Suppressor macrophage treated with lipopolysaccharide for 1 hour (primary cell): ENCODE data around the gene PRKAB1.
A peak's percentile ranks its signal among the peaks of the same experiment; 100 is the strongest.
"Not testable (repeated sequence)": the region's sequence is repeated elsewhere in the genome, so short reads cannot be mapped to it uniquely, and the experiment has no call there.

Experiments used
- DNase-seq, 3 donors: peaks; one replicate each; pipeline ENCODE4 v3.0.0-alpha.2; 2020 to 2022

The PRKAB1 gene

DNA sequence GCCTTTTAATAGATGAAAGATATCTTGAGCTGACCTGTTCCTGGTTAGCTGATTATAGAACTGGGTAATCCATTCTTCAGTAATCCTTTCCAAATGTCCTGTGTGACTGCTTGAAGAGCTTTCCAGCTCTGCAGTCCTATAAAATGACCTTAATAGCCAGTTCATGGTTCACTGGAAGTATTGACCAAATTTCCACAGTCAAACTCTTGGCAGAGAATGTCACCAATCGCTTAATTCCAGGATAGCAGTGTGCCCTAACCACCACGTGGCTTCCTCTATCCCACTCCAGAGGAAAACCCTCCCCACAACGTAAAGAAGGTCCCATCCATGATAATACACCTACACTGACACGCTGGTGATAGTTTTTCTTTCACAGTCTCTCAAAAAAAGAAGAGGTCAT lies 17.4 kb downstream of the PRKAB1 start:
- no peak for DNase-seq

DNA sequence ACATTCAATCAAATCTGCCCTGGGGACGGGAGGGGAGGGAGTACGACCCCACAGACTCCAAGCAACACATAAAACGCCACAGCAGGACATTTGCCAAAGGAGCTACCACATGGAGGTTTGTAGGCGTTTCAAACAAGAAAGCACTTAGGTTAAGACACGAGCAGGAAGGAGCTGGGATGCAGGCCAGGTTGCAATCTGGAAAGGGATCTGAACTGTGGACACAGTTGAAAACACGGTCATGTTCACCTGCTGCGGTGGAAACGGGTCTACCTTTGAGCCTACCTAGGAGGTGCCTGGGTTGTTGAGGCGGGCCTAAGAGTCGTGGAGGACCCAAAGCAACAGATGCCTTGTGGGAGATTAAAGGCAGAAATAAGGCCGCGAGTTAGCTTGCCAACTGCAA lies 18.4 kb downstream of the PRKAB1 start:
- DNase-seq: no peak

DNA sequence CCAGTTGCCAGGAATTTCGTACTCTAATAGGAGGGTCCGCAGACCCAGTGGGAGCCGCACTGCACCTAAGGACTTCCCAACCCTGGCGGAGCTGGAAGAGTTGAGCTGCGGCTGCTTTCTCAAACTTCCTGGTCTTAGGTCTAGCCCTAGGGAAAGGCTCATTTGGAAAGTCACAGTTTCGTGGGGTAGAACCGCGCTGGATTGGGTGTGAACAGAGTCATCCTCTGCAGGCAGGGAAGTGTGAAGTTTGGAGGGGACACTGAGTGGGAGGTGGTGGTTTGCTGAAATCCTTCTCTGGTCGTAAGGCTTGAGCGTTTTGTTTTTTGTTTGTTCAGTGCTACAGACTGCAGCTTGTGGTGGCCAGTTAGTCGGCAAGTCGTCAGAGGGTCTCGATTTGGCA lies 18.8 kb downstream of the PRKAB1 start:
- no peak for DNase-seq

DNA sequence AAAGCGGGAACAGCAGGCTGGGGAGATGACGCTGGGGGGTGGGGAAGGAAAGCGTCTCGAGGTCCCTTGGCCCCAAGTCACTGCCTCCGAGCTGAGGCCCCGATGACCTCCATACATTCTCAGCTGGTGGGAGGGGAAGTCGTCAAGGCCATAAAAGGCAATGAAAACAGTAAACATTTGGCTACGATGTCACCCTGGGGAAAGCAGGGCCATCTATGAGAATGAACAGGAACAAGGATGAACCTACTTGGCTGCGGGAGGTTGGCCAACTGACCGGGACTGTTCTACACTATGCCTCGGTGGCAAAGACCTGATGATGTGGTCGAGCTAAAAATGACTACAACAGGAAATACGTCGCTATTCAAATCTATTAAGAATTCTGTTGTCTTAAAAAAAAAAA lies 19.5 kb downstream of the PRKAB1 start:
- DNase-seq: no peak

DNA sequence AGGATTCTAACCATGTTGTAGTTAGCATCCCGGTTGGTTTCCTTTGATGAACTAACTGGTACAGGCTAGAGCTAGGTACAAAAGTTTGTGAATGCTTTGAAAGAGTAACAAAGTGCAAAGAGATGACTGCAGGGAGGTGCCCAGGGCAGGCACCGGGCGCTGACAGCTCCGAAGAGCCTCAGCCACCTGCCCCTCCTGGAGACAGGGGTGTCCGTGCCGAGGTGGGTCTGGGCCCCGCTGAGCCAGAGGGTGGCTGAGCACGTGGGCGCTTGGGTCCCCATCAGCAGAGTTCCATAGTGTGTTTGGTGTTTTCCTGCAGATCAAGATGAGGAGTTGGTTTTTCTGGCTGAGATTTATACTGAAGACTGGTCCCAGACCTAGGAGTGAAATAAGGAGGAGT lies 19.9 kb downstream of the PRKAB1 start:
- DNase-seq: no peak

DNA sequence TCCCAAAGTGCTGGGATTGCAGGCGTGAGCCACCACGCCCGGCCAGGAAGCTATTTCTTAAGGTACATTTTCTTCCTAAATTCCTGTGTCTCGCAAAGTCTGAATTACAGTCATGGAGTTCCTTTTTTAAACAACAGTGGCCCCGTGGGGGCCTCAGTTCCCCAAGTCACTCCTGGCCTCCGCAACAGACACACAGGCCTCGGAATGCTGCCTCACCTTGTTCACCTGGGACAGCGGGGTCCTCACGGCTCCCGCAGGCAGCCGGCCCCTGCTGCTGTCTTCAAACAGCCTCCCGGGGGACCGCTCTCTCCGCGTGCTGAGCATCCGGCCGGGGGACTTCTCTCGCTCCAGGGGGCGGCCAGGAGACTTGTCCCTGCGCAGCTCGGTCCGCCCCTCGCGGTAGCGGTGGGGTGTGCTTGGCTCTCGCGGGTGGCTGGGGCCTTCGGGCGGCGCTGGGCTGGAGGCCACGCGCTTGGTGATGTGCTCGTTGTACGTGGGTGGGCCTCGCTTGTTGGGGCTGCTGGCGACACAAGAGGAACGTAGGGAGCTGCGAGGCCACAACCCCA lies 22.1 kb downstream of the PRKAB1 start:
- no peak for DNase-seq

DNA sequence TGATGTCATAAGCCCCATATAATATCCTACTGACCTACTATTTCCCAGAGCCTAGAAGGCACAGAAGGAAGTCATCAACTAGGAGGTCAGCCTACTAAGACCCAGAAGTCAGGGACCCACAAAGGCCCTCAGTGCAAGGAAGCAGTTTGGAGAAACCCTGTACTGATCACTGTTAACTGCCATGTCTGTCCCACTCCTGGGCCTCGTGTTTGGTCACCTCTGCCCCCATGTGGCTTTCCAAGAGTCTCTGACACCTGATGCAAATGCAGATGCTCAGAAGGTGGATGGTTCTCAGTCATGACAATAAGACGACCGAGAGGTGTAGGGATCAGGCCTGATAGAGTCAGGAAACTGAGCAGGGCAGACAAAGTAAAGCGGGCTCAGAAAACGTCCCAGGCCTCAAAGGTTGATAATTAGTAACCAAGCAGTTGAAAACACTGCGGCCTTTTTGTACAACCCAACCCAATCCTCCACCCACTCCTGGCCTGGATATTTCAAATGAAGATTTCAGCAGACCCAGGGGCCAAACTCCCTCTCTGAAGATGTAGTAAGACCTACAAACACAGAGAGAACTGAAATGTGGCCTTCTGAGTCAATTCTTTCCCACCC lies 23.4 kb downstream of the PRKAB1 start:
- no peak for DNase-seq

DNA sequence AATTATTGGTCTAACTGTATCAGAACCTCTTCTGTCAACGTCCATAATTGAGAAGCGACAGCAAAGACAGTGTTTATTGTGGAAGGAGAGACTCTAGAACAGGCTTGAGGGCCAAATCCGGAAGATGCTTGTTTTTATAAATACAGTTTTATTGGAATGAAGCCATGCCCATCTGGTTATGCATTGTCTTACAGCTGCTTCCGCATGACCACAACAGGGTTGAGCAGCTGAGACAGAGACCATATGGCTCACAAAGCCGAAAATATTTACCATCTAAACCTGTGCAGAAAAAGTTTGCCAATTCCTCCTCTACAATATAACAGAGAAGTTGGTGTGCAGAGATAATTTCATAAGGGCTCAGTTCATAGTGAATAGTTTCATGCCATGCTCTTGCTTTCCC lies 24.5 kb downstream of the PRKAB1 start:
- no peak for DNase-seq

DNA sequence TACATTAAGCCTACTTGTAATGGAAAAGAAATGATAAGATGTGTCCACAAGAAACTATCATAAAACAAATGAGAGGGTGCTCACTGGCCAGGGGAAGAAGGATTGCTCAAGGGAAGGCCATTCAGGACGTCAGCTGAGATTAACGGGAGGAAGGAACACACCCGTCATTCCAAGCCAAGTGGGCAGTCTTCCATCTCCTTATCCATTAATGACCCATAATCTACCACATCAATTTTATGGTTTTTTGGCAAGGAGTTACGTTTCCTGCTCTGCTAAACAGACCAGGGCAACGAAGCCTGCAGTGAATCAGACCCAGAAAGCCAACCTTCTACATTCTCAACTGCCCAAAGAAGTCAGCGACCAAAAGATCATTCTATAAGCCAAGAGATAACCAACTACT lies 25.1 kb downstream of the PRKAB1 start:
- DNase-seq: no peak

DNA sequence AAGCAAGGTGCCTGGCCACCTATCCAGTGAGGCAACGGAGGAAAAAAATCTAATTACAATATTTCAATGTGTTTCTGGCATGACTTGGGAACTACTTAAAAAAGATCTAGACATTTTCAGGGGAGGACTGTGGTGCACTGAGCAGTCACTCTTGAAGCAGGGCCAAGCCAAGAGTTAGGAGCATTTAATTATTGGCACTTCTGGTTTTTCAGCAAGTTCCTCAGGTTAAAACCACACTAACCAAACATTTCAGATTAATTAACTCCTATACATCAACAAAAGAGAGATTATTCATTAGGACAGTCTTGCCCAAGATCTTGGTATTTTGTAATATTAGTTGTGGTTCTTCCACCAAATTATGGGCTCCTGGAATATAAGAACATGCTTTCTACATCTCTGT lies 25.6 kb downstream of the PRKAB1 start:
- DNase-seq: no peak

DNA sequence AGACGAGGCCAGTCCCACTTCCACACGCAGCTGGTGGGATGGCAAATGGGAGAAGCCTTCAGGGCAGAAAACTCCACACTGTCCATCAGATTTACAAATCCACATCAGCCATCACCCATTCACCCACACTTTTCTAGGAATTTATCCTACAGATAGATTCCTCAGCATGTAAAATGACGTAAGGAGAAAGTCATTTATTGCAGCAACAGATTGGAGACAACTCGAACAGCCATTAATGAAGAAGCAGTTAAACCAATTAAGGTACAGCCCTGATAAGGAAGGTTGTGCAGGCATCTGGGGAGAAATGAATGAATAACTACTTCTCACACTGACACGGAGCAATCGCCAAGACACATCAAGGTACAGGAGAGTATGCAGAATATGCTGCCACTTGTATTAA lies 26.2 kb downstream of the PRKAB1 start:
- DNase-seq: no peak

DNA sequence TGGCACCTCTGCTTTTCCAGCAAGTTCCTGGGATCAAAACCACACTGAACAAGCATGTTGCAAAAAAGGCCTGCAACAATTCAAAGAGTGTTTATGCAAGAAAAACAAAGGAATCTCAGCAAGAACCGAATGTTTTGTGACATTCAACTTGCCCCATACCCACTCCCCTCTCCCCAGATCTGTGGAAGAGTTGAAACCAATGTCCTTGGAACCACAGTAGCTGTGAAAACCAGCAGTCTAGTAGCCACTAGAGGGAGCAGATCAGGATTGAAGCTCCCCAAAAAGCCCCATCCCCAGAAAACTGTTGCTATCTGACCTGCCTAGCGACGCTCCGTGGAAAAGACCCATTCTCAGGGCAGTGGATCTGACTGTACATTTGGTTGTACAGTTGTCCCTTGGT lies 27.1 kb downstream of the PRKAB1 start:
- peak; percentile 9 to 25 (median 25) for DNase-seq

DNA sequence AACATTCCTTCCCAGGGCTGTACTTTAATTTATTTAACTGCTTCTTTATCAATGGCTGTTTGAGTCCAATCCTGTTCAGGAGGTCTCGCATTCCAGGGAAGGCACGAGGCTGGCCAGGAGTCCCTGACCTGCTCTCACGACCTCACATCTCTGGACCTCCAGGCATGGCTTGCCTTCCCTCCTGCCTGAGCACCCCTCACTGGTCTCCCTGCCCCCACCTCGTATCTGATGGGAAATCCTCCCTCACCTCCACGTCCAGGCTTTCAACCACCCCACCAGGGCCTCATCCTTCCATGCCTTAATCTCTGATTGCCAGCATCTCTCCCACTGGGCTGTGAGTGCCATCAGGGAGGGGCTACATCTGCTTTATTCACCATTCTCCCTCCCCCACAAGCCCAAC lies 29.0 kb downstream of the PRKAB1 start:
- DNase-seq: no peak

DNA sequence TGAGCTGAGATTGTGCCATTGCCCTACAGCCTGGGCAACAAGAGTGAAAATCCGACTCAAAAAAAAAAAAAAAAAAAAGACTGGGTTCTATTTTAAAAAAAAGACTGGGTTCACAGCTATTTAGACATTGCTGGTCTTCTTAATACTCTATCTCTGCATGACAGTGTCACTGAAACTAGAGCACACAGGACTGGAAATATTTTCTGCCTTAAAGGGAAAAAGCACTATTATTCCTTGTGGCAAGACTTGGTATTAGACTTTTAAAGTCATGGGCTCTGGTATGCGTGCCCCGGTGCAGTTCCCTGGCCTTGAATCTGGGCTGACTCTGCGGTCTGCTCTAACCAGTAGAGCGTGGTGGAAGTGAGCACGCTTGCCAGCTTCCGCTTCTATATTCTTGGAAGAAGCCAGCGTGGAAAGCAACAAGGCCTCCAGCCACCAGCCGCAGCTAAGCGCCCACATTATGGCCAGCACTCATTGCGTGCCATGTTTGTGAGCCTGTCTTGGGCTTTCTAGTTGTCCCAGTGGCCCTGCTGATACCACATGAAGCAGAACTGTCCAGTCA lies 31.3 kb downstream of the PRKAB1 start:
- DNase-seq: no peak

DNA sequence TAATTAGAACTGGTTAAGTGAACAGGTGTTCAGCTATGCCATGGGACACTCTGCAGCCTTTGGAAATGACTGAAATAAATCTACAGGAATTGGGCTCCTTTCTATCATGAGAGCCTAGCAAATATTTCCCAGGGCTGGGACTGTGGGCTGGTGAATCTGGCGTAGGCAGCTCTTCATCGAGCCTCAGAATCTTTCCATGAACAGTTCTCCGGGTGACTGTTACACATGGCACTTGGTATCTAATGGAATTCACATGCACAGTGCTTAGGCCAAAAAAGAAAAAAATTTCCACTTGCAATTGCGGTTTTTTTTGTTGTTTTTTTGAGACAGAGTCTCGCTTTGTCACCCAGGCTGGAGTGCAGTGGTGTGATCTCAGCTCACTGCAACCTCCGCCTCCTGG lies 32.1 kb downstream of the PRKAB1 start:
- no peak for DNase-seq

DNA sequence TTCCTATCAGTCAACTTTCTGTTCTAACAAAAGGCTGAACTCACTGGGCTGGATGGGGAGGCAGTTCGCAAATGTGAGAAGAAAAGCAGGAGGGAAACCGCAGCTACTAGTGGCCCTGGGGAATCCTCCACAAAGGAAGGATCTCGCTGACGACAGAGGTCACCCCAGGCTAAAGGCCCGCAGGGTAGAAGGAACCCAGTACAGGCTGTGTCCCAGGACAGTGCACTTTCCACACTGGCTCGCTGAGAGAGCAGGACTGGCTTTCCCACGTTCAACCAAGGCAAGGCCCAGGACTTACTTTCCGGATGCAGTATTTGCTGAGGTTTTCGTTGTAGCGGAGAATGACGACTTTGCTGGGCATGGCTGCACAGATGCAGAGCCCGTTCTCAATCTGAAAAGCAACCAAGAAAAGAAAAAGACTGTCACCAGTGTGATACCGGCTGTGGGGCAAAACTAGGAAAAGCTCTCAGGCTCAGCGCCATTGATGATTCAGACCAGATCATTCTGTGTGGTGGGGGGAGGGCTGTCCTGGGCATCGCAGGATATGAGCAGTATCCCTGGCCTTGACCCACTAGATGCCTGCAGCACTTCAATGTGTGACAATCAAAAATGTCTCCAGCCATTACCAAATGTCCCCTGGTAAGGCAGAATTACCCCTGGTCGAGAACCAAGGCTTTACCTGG lies 36.3 kb downstream of the PRKAB1 start:
- no peak for DNase-seq

DNA sequence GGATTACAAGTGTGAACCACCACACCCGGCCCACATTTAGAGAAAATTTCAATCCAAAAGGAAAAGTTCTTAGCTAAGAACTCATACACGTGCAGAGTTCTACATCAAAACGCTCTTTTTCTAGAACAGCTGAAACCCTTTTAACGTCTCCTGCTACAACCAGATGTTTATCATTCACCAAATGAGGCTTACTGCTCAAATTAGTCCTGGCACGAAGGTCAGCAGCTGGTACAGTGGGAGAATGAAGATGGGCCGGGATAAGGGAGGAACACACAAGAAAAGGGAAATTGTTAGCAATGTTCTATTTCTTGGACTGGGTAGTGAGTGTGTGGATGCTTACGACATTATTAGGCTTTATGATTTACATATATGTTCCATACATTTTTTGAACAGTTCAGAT lies 37.2 kb downstream of the PRKAB1 start:
- no peak for DNase-seq

DNA sequence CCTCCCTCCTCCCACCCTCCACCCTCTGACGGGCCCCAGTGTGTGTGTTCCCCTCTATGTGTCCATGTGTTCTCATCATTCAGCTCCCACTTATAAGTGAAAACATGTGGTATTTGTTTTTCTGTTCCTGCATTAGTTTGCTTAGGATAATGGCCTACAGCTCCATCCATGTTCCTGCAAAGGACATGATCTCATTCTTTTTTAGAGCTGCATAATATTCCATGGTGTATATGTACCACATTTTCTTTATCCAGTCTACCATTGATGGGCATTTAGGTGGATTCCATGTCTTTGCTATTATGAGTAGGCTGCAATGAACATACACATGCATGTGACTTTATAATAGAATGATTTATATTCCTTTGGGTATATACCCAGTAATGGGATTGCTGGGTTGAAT lies 38.5 kb downstream of the PRKAB1 start:
- DNase-seq: not testable (repeated sequence)

DNA sequence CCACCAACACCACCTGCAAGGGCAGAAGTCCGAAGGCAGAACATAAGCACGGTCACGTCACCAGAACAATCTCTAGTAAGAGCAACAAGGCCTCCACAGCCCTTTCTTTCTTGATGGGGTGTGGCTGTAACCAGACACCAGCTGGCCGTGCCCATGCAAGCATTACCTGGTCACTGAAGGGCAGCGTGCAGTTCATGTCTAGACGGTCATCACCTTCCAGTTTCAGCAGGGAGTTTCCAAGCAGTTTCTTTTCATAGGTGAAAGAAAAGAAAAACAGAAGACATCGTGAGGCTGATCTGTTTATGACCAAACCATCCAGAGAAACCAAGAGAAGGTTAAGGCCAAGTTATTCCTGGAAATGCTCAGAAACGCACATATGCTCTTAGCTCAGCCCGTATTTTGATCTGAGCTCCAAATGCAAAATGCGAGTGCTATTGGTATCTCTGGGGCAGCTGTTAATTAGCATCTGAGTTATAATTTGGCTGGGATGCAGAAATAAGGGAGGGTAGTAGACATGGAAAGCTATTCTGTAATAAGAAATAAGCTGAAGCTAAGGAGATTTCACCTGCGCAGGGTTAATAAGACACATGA lies 42.5 kb downstream of the PRKAB1 start:
- no peak for DNase-seq

DNA sequence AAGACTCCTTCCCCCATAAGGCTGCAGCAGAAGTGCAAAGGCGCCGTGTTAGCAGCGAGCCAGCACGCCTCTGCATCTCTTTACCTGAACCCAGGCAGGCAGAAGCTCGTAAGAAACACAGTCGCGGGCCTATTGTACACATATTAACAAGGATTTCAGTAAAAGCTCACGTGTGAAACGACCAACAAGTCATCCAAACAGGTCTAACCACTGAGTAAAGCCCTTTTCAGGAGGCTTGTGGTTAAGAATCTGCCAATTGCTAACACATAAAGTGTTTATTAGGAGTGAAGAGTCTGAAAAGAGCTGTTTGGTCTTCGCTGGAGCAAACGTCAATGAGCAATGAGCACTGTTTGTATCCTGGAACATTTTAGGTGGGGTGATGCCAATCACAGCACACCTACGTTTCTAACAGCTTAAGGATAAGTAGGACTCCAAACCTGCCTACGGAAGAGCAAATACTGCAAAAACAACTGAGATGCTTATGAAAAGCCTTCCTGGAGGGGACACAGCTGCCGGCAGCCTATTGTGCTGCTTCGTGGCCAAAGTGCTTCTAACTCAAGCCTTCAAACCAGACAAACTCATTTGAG lies 43.1 kb downstream of the PRKAB1 start:
- no peak for DNase-seq

DNA sequence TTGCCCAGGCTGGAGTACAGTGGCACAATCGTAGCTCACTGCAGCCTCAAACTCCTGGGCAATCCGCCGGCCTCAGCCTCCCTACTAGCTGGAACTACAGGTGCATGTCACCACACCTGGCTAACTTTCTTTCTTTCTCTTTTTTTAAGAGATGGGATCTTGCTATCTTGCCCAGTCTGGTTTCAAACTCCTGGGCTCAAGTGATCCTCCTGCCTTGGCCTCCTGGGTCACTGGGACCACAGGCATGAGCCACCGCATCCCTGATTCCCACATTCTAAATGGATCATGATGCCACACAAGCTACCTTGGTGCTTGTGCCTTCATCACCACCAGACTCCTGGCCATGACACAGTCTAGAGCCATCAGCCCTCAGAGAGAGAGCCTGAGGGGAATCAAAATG lies 43.8 kb downstream of the PRKAB1 start:
- DNase-seq: no peak

DNA sequence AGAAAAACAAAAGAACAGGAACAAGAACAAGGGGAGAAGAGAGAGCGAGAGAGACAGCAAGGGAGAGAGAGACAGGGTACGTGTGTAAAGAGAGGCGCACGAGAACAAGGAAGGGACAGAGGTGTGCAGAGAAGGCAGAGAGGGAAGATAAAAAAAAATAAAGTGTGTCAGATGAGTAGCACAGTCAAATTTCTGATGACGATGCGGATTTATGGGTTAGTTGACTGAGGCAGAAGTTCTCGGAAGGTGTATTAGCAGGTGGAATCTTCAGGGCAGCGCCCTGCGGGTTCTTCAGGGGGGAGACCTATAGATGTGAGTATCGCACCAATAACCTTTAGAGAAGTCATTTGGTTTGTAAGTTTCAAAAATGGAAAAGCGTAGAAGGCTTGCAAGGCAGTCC lies 44.8 kb downstream of the PRKAB1 start:
- DNase-seq: no peak

DNA sequence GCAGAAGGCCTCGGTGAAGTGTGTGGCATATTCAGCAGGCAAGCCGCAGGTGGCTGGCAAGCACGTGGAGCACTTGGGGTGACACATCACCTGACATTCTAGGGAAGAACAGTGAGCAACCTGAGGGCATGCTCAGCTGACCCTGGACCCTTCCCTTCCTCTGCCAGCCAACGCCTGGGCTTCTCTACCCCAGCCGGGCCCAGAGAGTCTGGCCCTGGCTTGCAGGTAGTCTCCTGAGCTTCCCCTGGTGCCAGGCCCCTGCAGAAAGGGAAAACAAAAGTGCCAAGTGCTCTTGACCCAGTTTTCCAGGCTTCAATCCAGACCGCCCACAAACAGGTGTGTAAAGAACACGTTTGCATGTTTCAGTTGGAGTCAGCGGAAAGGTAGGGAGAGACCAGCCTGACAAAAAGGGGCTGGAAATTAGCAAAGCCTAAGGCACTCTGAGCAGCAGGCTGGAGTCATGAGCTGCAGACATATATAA lies 45.7 kb downstream of the PRKAB1 start:
- no peak for DNase-seq
